Dendritic cell treated with granulocyte-macrophage colony-stimulating factor and Interleukin-4, amounts not matched to agents 40 ng/mL and 50 ng/mL, for 4 days (primary cell): ENCODE measurements around the gene ATCAY.
"Not testable (repeated sequence)": the region's sequence is repeated elsewhere in the genome, so short reads cannot be mapped to it uniquely, and the experiment has no call there.

Experiments used
- H3K27ac Mint-ChIP-seq: one replicate; pipeline ENCODE4 v1.8.0; 2022; ENCODE audit warnings: mild to moderate bottlenecking, mixed read lengths
- H3K27me3 Mint-ChIP-seq: one replicate; pipeline ENCODE4 v1.8.0; 2022; ENCODE audit warnings: mild to moderate bottlenecking, mixed read lengths
- H3K36me3 Mint-ChIP-seq: one replicate; pipeline ENCODE4 v1.8.0; 2022; ENCODE audit warnings: low read depth, mixed read lengths
- H3K4me1 Mint-ChIP-seq: one replicate; pipeline ENCODE4 v1.8.0; 2022; ENCODE audit warnings: low read depth, mixed read lengths
- H3K4me3 Mint-ChIP-seq: one replicate; pipeline ENCODE4 v1.8.0; 2022; ENCODE audit warnings: mild to moderate bottlenecking, moderate library complexity, mixed read lengths
- H3K9me3 Mint-ChIP-seq: one replicate; pipeline ENCODE4 v1.8.0; 2022; ENCODE audit warnings: mixed read lengths
- intact Hi-C: fragments of 100-400 bp; cut with micrococcal nuclease; formaldehyde crosslinking; loops from one replicate; pipeline ENCODE4 v1.15.0; 2022

Gene ATCAY

DNA sequence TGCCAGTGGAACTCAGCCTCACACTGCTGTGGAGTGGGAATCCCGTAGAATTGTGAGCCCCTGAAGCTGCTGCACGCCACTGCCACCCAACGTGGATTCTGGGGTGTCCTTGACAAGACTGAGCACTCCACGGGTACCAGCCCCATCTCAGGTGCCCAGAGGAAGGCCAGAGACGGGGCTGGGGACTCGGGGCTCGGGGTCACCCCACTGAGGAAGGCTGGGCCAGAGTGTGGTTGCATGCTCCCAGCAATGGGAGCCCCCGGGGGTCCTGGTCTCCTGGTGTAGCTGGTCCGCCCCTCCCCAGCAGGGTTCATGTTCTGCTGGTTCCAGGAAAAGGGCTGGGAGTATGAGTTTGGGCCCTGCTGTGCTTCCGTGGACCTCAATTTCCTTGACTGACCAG is 75.2 kb downstream of the ATCAY start:
- Mint-ChIP-seq H3K4me3 (no peak overlapping the region), H3K4me1 (peaks cover 15% of the 10 kb centered on the region), H3K36me3 (peaks cover 53% of the 10 kb centered on the region), H3K27ac (no peak overlapping the region), H3K9me3 (no peaks in the 10 kb centered on the region), H3K27me3 (peaks cover 11% of the 10 kb centered on the region)
- intact Hi-C loops, result no loop called here

DNA sequence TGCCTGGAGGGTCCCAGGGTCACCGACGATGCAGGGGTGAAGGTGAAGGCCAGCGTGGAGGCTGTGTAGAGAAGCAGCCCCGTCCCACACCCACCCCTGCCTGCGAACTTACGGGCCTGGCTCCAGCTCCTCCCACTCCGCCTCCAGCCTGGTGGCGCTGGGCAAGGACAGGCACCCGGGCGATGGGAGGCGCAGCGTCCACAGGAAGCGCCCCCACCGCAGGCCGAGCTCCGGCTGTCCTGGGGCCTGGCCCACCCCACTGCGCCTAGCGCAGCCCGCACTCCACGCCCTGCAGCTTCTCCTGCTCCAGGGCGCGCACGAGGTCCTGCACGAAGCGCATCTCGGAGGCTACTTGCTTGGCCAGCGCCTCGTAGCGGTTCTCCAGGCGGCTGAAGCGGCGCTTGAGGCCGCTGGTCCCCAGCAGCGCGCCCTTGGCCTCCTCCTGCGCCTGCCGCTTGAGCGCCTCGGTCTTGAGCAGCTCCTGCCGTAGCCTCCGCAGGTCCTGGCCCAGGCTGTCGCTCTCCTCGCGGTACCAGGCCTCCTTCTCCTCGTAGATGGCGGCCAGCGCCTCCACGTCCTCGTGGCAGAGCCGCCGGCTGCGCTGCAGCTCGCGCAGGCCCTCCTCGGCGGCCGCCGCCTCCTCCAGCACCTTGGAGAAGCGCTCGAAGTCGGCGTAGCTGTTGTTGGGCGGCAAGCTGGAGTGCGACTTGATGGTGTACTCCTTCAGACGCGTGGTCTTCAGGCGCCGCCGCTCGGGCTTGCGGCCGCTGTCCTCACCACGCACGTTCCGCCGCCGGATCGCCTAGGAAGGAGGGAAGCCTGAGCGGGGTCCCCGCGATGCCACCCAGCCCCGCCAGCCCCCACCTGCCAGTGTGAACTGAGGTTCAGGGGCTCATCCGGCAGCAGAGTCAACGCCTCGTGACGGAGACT is 78.6 kb downstream of the ATCAY start:
- H3K36me3 Mint-ChIP-seq, result peaks cover 87% of the 10 kb centered on the region
- intact Hi-C loops, result no loop called here
- no peaks in the 10 kb centered on the region for H3K27me3 Mint-ChIP-seq
- no peaks in the 10 kb centered on the region for H3K9me3 Mint-ChIP-seq
- no peaks in the 10 kb centered on the region for H3K4me1 Mint-ChIP-seq
- no peak overlapping the region for H3K27ac Mint-ChIP-seq
- H3K4me3 Mint-ChIP-seq, result no peak overlapping the region

DNA sequence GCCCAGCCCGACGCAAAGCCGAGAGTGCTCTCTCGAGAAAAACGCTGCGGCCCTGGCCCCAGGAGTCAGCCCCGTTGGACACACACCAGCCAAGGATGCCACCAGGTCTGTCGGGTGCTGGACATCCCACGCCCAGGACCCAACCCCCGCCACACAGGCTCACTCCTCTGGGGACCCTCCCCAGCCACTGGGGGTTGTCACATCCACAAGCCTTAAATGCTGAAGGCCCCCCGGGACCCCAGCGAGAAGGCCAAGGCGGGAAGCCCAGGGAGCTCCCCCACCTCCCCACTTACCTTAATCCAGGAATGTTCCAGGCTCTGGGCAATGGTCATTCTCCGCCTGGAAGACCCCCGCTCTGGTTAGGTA is 79.3 kb downstream of the ATCAY start:
- Mint-ChIP-seq H3K4me1 (no peaks in the 10 kb centered on the region), H3K9me3 (no peaks in the 10 kb centered on the region), H3K36me3 (peaks cover 93% of the 10 kb centered on the region), H3K27me3 (no peaks in the 10 kb centered on the region), H3K27ac (no peak overlapping the region), H3K4me3 (no peak overlapping the region)
- intact Hi-C loops, result no loop called here

DNA sequence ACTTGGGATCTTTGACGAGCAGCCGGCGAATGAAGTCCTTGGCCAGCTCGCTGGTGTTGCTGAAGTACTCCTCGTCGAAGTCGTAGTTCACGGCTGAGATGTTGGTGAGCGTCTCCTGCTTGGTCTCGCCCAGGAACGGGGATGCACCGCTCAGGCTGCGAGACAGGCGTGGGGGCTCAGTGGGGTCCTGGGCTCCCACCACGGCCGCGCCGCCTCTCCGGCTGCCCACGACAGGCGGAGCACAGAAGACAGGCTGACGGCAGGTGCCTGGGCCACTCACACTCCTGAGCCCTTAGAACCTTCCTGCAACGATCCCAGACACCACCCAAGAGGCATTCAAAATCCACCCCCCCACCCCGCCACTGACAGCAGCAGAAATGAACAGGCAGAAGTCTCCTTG is 80.5 kb downstream of the ATCAY start:
- H3K27ac Mint-ChIP-seq, result no peak overlapping the region
- H3K36me3 Mint-ChIP-seq, result peaks cover 100% of the 10 kb centered on the region
- no peaks in the 10 kb centered on the region for H3K4me1 Mint-ChIP-seq
- H3K4me3 Mint-ChIP-seq, result no peak overlapping the region
- intact Hi-C loops, result no loop called here
- no peaks in the 10 kb centered on the region for H3K27me3 Mint-ChIP-seq
- H3K9me3 Mint-ChIP-seq, result no peaks in the 10 kb centered on the region

DNA sequence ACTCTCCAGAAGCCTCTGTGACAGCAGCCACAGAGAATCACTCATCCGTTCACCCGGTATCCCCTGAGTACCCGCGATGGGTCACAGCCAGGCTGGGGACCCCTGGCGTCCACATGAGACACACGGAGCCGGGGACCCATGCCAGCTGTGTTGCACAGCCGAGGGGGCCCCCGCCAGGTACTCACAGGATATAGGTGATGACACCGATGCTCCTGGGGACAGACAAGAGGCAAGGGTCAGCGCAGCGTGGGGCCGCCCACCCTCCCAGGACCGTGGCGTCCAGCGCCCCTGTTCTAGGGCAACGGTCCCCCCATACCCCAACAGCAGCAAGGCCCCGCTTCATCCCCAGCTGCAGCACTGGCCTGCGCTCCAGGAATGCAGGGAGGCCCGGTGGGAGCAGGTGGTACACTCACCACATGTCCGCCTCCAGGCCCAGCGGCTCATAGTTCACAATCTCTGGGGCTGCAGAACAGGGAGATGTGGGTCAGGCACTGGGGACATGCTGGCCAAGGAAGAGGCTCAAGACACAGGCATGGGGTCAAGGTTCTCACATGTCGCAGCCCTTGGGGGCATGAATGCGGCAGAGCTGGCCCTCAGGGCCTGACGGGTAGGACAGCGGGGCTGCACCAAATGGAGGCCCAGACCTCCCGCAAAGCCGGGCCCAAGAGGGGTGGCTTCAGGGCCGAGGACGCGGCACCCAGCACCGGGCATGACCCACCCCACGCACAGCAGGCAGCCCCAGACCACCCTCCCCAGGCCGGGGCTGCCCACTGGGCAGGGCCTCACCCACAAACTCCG is 83.2 kb downstream of the ATCAY start:
- Mint-ChIP-seq H3K4me3 (no peak overlapping the region), H3K27ac (no peak overlapping the region), H3K36me3 (peaks cover 100% of the 10 kb centered on the region), H3K27me3 (no peaks in the 10 kb centered on the region), H3K4me1 (peaks cover 8% of the 10 kb centered on the region), H3K9me3 (no peaks in the 10 kb centered on the region)
- intact Hi-C loops, result no loop called here

DNA sequence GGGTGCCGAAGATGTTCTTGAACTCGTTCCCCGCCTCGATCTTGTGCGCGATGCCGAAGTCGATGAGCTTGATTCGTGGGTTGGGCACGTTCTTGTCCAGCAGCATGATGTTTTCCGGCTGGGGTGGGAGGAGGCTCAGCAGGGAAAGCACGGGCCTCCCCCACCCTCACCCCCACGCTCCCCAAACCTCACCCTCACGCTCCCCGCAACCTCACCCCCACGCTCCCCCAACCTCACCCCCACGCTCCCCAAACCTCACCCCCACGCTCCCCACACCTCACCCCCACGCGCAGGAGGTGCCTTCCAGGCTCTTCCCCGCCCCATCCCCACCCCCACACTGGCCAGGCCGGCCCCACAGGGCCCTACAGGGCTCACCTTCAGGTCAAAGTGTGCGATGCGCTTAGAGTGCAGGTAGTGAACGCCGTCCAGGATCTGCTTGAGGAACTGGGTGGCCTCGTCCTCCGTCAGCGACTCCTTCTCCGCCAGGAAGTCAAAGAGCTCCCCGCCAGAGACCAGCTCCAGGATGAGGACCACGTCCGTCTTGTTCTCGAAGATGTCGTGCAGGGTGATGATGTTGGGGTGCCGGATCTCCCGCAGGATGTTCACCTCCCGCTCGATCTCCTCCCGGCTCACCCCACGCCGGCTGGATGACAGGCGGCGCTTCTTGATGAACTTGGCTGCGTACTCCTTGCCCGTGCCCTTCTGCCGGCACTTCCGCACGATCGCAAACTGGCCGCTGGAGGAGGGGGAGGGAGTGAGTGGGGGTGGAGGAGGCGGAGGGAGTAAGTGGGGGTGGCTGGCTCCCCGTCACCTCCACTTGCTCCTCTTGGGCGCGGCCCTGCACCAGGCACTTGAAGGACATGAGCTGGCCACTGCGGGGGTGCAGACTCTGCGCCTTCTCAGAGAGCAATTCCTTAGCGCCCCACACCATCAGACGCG is 84.0 kb downstream of the ATCAY start:
- intact Hi-C loops, result no loop called here
- Mint-ChIP-seq H3K36me3 (peaks cover 100% of the 10 kb centered on the region), H3K27ac (no peak overlapping the region), H3K27me3 (no peaks in the 10 kb centered on the region), H3K4me3 (no peak overlapping the region), H3K9me3 (no peaks in the 10 kb centered on the region), H3K4me1 (peaks cover 13% of the 10 kb centered on the region)

DNA sequence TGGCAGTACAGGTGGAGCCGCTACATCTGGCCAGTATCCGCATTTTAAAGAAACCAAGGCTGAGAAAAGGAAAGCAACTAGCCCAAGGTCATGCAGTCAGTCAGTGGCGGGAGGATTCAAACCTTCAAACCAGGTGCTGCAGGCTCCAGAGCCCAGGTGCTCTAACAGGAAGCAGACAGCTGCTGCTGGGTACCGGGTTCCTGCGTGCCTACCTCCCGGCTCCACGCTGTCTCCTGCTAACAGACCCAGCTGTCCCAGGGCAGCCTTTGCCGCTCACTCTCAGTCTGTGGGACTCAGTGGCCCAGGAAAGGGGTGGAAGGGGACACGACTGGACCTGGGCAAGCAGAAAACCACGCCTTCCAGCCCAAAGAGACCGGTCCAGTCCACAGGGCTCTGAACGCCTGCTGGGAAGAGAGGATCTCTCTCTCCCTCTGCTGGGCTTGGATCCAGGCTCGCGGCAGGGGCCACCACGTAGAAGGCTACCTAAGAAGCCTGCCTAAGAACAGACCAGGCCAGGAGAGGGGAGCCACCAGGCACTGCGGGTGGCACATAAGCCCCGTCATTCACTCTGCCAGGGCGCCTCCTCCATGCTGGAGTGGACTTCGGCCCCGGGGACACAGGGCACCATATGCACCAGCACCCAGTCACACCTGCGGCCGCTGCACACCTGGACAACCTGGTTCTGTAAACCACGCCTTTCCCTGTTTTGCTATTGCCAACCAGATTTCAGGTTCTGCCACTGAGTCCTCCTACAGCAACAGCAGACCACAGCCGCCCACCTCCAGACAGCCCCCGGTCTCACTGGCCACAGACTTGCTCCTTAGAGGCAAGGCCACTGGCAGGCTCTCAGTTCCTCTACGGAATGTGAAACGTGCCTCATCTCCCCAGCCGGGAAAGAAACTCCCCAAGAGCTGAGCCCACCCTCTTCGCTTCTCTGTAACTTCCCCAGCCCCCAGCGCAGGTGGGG is 85.8 kb downstream of the ATCAY start:
- Mint-ChIP-seq H3K36me3 (peaks cover 96% of the 10 kb centered on the region), H3K27me3 (no peaks in the 10 kb centered on the region), H3K27ac (no peak overlapping the region), H3K4me1 (peaks cover 25% of the 10 kb centered on the region), H3K4me3 (no peak overlapping the region), H3K9me3 (no peaks in the 10 kb centered on the region)
- intact Hi-C loops, result no loop called here

DNA sequence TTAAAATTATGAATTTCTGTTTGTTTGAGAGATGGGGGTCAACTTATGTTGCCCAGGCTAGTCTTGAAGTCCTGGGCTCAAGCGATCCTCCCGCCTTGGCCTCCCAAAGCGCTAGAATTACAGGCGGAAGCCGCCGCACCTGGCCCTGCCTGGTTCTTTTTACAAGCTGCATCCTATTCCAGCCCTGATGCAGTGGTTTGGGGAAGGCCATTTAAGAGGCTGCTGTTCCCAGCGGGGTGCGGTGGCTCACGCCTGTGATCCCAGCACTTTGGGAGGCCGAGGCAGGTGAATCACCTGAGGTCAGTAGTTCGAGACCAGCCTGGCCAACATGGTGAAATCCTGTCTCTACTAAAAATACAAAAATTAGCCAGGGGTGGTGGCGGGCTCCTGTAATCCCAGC is 87.5 kb downstream of the ATCAY start:
- H3K27me3 Mint-ChIP-seq, H3K9me3 Mint-ChIP-seq, intact Hi-C loops, H3K4me3 Mint-ChIP-seq, H3K27ac Mint-ChIP-seq: not testable (repeated sequence)
- Mint-ChIP-seq H3K36me3 (peaks cover 79% of the 10 kb centered on the region), H3K4me1 (peaks cover 25% of the 10 kb centered on the region)

DNA sequence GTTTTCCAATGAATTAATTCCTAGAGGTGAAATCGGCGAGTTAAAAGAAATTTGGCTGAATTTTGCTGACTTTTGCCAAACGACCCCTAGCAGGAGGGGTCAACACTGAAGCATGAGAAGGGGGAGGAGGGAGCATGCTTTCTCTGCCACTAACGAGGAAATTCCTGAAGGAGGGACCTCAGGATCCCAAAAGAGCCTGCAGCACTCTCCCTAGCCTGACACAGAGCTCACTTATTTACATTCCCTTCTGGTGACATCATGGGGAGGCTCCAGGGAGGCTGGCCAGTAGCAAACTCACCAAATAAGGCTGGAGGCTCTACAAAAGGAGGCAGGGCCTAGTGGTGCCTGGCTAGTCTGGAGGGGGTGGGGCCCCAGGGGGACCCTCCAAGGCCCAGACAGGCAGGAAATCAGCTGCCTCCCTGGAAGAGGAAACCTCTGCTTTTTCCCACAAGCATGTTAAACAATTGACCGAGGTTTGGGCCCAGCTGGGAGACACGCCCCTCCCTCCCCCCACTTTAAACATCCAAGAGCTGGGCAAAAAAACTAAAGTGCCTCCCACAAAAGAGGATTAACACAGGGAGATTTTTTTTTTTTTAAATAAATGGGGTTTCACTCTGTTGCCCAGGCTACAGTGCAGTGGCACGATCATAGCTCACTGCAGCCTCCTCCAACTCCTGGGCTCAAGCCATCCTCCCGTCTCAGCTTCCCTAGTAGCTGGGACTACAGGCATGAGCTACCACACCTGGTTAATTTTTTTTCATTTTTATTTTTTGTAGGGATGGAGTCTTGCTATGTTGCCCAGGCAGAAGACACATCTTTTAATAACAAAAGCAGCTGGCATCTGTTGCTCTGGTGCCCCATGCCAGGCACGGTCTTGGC is 88.3 kb downstream of the ATCAY start:
- intact Hi-C loops, result no loop called here
- Mint-ChIP-seq H3K36me3 (peaks cover 71% of the 10 kb centered on the region), H3K27me3 (no peaks in the 10 kb centered on the region), H3K27ac (no peak overlapping the region), H3K9me3 (no peaks in the 10 kb centered on the region), H3K4me3 (no peak overlapping the region), H3K4me1 (peaks cover 25% of the 10 kb centered on the region)

DNA sequence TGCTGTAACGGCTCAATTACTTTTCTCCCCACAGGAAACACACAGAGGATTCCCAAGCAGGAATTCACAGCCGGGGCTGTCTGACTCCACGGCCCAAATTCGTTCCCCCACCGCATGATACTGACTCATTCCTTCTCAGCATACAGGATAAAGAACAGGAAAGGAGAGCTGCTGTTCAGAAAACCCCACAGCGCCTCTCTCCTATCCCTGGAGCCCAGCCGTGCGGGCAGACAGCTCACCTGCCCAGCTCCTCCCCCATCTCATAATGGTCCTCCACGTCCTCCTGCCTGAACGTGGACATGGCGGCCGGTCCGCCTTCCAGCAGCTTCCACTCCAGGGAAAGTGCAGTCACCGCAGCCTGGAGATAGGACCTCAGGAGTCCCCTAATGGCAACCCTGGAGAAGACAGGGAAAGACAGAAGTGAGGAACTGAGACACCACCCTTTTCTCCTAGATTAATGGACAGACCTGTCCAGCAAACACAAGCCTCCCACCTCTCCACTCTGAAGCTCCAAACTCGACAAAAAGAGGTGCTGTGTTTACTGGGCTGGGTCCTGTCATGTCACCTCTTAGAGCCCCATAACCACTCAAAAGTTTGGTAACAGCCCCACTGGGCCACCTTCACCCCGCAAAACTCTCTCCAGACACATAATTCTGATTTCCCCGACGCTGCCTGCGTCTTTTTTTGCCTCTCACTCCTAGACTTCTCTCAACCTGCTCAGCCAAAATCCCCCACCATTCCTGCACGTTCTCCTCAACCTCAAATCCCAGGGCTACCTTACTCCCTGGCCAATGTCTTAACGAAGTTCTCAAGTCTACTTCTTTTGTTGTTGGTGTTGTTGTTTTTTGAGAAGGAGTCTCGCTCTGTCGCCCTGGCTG is 89.2 kb downstream of the ATCAY start:
- Mint-ChIP-seq H3K27ac (peak overlapping the region; percentile 88), H3K9me3 (no peaks in the 10 kb centered on the region), H3K4me3 (peak overlapping the region; percentile 94), H3K27me3 (no peaks in the 10 kb centered on the region), H3K4me1 (peaks cover 25% of the 10 kb centered on the region), H3K36me3 (peaks cover 62% of the 10 kb centered on the region)
- intact Hi-C loops, result no loop called here

DNA sequence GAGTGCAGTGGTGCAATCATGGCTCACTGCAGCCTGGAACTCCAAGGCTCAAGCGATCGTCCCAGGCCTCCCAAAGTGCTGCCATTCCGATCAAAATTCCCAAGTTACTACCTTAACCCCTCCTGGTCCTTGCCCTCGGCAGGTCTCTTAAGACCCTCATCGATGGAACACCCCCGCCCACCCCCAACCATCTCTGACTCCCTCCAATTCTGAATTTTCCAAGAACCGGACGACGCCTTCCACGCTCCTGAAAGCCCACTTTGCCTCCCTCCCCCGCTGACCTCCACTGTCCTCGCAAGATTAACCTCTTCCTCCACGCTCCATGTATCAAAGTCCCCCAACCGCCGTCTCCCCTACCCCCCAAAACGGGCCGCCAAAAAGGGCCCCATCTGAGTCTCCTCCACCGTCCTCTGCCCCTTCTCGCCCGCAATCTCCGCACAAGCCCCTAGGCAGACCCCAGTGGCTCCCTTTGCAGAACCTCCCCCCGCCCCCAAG is 89.9 kb downstream of the ATCAY start:
- Mint-ChIP-seq H3K27ac (peak overlapping the region; percentile 88), H3K4me1 (peaks cover 25% of the 10 kb centered on the region), H3K4me3 (peak overlapping the region; percentile 94), H3K27me3 (no peaks in the 10 kb centered on the region), H3K9me3 (no peaks in the 10 kb centered on the region), H3K36me3 (peaks cover 59% of the 10 kb centered on the region)
- intact Hi-C loops, result no loop called here
